GM23338 (cell line): Measurements from ENCODE around the gene INTS2. TPM values are rescaled to one million over a fixed set of nuclear protein-coding genes. Genes with fewer than 3 reads are reported as not detected.

Experiments used
- ATAC-seq: fragments of 200-7000 bp; cut with Tn5 transposase; 3 replicates; pipeline ENCODE4 v1.9.1; 2020
- DNase-seq: peaks from one replicate; pipeline ENCODE4 v3.0.0-alpha.2; 2015; ENCODE audit warnings: low spot score
- H2AFZ ChIP-seq: fragments of 200-600 bp; sonication (generic); 2 replicates; pipeline ENCODE4 v1.8.0; 2016; ENCODE audit warnings: antibody characterized with exemption, mild to moderate bottlenecking, moderate library complexity
- H3F3A ChIP-seq: fragments of 200-600 bp; sonication (generic); replicated peaks from 2 replicates; pipeline ENCODE4 v1.8.0; 2017; ENCODE audit warnings: antibody characterized with exemption, mixed run types, low read depth
- H3K27ac ChIP-seq: fragments of 200-600 bp; sonication (generic); 2 replicates; pipeline ENCODE4 v1.6.1; 2016; ENCODE audit warnings: low read depth
- H3K27me3 ChIP-seq: fragments of 200-600 bp; sonication (generic); 2 replicates; pipeline ENCODE4 v1.8.0; 2016; ENCODE audit warnings: mild to moderate bottlenecking, mixed run types, moderate library complexity; ENCODE audit not compliant: insufficient read depth
- H3K36me3 ChIP-seq: fragments of 200-600 bp; sonication (generic); 2 replicates; pipeline ENCODE4 v1.8.0; 2016; ENCODE audit warnings: mild to moderate bottlenecking; ENCODE audit not compliant: insufficient read depth
- H3K4me1 ChIP-seq: fragments of 200-600 bp; sonication (generic); 2 replicates; pipeline ENCODE4 v1.8.0; 2016; ENCODE audit warnings: mild to moderate bottlenecking, moderate library complexity; ENCODE audit not compliant: insufficient read depth
- H3K4me2 ChIP-seq: fragments of 200-600 bp; sonication (generic); 2 replicates; pipeline ENCODE4 v1.7.1; 2017; ENCODE audit warnings: mixed run types
- H3K4me3 ChIP-seq: fragments of 200-600 bp; sonication (generic); 2 replicates; pipeline ENCODE4 v1.6.1; 2016; ENCODE audit warnings: mixed run types
- H3K79me2 ChIP-seq: fragments of 200-600 bp; sonication (generic); replicated peaks from 2 replicates; pipeline ENCODE4 v1.8.0; 2017; ENCODE audit warnings: mild to moderate bottlenecking; ENCODE audit not compliant: insufficient read depth
- H3K9me2 ChIP-seq: fragments of 200-600 bp; sonication (generic); 2 replicates; pipeline ENCODE4 v1.8.0; 2017; ENCODE audit not compliant: insufficient read depth
- H4K20me1 ChIP-seq: fragments of 200-600 bp; sonication (generic); replicated peaks from 2 replicates; pipeline ENCODE4 v1.8.0; 2017; ENCODE audit warnings: mild to moderate bottlenecking; ENCODE audit not compliant: insufficient read depth
- H3K27ac Mint-ChIP-seq: 2 replicates; pipeline ENCODE4 v1.8.0; 2020; ENCODE audit warnings: inconsistent platforms, mild to moderate bottlenecking, moderate library complexity, mixed read lengths
- H3K27me3 Mint-ChIP-seq: 3 replicates; pipeline ENCODE4 v1.8.0; 2022; ENCODE audit warnings: low read depth, mild to moderate bottlenecking, moderate library complexity, mixed read lengths, inconsistent platforms; ENCODE audit not compliant: insufficient read depth, poor library complexity
- H3K36me3 Mint-ChIP-seq: 3 replicates; pipeline ENCODE4 v1.8.0; 2021; ENCODE audit warnings: low read depth, mild to moderate bottlenecking, inconsistent platforms, moderate library complexity, mixed read lengths
- H3K4me1 Mint-ChIP-seq: 3 replicates; pipeline ENCODE4 v1.8.0; 2020; ENCODE audit warnings: mild to moderate bottlenecking, inconsistent platforms, mixed read lengths
- H3K4me3 Mint-ChIP-seq: 3 replicates; pipeline ENCODE4 v1.8.0; 2021; ENCODE audit warnings: moderate library complexity, mild to moderate bottlenecking, inconsistent platforms, mixed read lengths
- H3K9me3 Mint-ChIP-seq: 3 replicates; pipeline ENCODE4 v1.8.0; 2020; ENCODE audit warnings: moderate library complexity, mild to moderate bottlenecking, inconsistent platforms, mixed read lengths
- CREB1 ChIP-seq: fragments of 250-450 bp; sonication (Bioruptor Pico); IDR thresholded peaks from 2 replicates; pipeline ENCODE4 v1.5.0; 2020; ENCODE audit warnings: low read depth, mild to moderate bottlenecking, moderate library complexity
- CTCF ChIP-seq, 2 experiments: fragments of 200-600 bp in 1 of 2; sonication (generic) in 1 of 2; conservative IDR thresholded peaks; 2 replicates each; pipeline versions ENCODE4 v1.5.1 to v1.6.1; 2016 to 2017; ENCODE audit warnings: antibody characterized with exemption in 2 of 2, low read depth in 2 of 2, mild to moderate bottlenecking in 2 of 2, moderate library complexity in 1 of 2
- EZH2 ChIP-seq: fragments of 200-600 bp; sonication (generic); IDR thresholded peaks from one replicate; pipeline ENCODE4 v1.8.0; 2017; ENCODE audit warnings: antibody characterized with exemption, mild to moderate bottlenecking, low read depth; ENCODE audit not compliant: unreplicated experiment
- EZH2phosphoT487 ChIP-seq: fragments of 200-600 bp; sonication (generic); IDR thresholded peaks from one replicate; pipeline ENCODE4 v1.8.1; 2018; ENCODE audit warnings: antibody characterized with exemption; ENCODE audit not compliant: unreplicated experiment
- JUNB ChIP-seq: IDR thresholded peaks from one replicate; pipeline ENCODE4 v1.6.1; 2016; ENCODE audit warnings: antibody characterized with exemption; ENCODE audit not compliant: unreplicated experiment
- NANOG ChIP-seq: IDR thresholded peaks from 2 replicates; pipeline ENCODE4 v1.6.1; 2016; ENCODE audit warnings: antibody characterized with exemption, borderline replicate concordance
- POLR2AphosphoS5 ChIP-seq: IDR thresholded peaks from 2 replicates; pipeline ENCODE4 v1.6.1; 2016; ENCODE audit warnings: antibody characterized with exemption, low read depth
- REST ChIP-seq: IDR thresholded peaks from one replicate; pipeline ENCODE4 v1.6.1; 2018; ENCODE audit warnings: antibody characterized with exemption; ENCODE audit not compliant: unreplicated experiment
- STAT1 ChIP-seq: IDR thresholded peaks from one replicate; pipeline ENCODE4 v1.6.1; 2016; ENCODE audit warnings: antibody characterized with exemption; ENCODE audit not compliant: unreplicated experiment
- ZNF114 ChIP-seq: fragments of 250-450 bp; sonication (Bioruptor Pico); IDR thresholded peaks from 2 replicates; pipeline ENCODE4 v1.5.0; 2020; ENCODE audit warnings: mild to moderate bottlenecking, moderate library complexity
- ZNF331 ChIP-seq: fragments of 250-450 bp; sonication (Bioruptor Pico); IDR thresholded peaks from 2 replicates; pipeline ENCODE4 v1.5.0; 2020; ENCODE audit warnings: low read depth, mild to moderate bottlenecking, moderate library complexity
- polyA plus RNA-seq: library from polyadenylated mRNA; unstranded; fragments of >200 nt; fragmentation: Nextera tagmentation; extraction: Ambion mirVana; gene quantifications from 2 replicates; pipeline ENCODE4 v1.2.1, GENCODE V29; 2016
- total RNA-seq: library from RNA; depleted of rRNA; stranded (reverse); fragments of >200 nt; shearing (Covaris generic); gene quantifications from 2 replicates; pipeline ENCODE4 v1.2.3, GENCODE V29; 2014
- TF ChIP-seq, protein P1 (sequence below): fragments of 250-450 bp; sonication (Bioruptor Pico); IDR thresholded peaks from 2 replicates; pipeline ENCODE4 v1.5.0; 2020; ENCODE audit warnings: mild to moderate bottlenecking, moderate library complexity
- TF ChIP-seq, protein P2 (sequence below): IDR thresholded peaks from 2 replicates; pipeline ENCODE4 v1.6.1; 2016; ENCODE audit warnings: antibody characterized with exemption

INTS2 gene
- total and polyA plus RNA-seq, 2 experiments from 2014 or later = 5.9 to 31.6 TPM

- no peak overlapping the region for H3K4me3 ChIP-seq
- H3K79me2 ChIP-seq = no peaks in the 10 kb centered on the region
- Mint-ChIP-seq H3K9me3 (no peaks in the 10 kb centered on the region), H3K27me3 (no peaks in the 10 kb centered on the region), H3K36me3 (peaks cover 13% of the 10 kb centered on the region; the same call in 2 of the 3 replicates), H3K27ac (no peak overlapping the region), H3K4me3 (no peak overlapping the region), H3K4me1 (no peaks in the 10 kb centered on the region)
- TF ChIP-seq STAT1 = no peak
- no peak for TF ChIP-seq CTCF (conservative IDR thresholded peaks at IDR 0.05; ENCODE audit: low read depth in 2 of 2)
- TF ChIP-seq CREB1 (CRISPR knock-in tag) = no peak
- TF ChIP-seq EZH2 = no peak
- no peak for TF ChIP-seq REST
- TF ChIP-seq, protein P1, sequence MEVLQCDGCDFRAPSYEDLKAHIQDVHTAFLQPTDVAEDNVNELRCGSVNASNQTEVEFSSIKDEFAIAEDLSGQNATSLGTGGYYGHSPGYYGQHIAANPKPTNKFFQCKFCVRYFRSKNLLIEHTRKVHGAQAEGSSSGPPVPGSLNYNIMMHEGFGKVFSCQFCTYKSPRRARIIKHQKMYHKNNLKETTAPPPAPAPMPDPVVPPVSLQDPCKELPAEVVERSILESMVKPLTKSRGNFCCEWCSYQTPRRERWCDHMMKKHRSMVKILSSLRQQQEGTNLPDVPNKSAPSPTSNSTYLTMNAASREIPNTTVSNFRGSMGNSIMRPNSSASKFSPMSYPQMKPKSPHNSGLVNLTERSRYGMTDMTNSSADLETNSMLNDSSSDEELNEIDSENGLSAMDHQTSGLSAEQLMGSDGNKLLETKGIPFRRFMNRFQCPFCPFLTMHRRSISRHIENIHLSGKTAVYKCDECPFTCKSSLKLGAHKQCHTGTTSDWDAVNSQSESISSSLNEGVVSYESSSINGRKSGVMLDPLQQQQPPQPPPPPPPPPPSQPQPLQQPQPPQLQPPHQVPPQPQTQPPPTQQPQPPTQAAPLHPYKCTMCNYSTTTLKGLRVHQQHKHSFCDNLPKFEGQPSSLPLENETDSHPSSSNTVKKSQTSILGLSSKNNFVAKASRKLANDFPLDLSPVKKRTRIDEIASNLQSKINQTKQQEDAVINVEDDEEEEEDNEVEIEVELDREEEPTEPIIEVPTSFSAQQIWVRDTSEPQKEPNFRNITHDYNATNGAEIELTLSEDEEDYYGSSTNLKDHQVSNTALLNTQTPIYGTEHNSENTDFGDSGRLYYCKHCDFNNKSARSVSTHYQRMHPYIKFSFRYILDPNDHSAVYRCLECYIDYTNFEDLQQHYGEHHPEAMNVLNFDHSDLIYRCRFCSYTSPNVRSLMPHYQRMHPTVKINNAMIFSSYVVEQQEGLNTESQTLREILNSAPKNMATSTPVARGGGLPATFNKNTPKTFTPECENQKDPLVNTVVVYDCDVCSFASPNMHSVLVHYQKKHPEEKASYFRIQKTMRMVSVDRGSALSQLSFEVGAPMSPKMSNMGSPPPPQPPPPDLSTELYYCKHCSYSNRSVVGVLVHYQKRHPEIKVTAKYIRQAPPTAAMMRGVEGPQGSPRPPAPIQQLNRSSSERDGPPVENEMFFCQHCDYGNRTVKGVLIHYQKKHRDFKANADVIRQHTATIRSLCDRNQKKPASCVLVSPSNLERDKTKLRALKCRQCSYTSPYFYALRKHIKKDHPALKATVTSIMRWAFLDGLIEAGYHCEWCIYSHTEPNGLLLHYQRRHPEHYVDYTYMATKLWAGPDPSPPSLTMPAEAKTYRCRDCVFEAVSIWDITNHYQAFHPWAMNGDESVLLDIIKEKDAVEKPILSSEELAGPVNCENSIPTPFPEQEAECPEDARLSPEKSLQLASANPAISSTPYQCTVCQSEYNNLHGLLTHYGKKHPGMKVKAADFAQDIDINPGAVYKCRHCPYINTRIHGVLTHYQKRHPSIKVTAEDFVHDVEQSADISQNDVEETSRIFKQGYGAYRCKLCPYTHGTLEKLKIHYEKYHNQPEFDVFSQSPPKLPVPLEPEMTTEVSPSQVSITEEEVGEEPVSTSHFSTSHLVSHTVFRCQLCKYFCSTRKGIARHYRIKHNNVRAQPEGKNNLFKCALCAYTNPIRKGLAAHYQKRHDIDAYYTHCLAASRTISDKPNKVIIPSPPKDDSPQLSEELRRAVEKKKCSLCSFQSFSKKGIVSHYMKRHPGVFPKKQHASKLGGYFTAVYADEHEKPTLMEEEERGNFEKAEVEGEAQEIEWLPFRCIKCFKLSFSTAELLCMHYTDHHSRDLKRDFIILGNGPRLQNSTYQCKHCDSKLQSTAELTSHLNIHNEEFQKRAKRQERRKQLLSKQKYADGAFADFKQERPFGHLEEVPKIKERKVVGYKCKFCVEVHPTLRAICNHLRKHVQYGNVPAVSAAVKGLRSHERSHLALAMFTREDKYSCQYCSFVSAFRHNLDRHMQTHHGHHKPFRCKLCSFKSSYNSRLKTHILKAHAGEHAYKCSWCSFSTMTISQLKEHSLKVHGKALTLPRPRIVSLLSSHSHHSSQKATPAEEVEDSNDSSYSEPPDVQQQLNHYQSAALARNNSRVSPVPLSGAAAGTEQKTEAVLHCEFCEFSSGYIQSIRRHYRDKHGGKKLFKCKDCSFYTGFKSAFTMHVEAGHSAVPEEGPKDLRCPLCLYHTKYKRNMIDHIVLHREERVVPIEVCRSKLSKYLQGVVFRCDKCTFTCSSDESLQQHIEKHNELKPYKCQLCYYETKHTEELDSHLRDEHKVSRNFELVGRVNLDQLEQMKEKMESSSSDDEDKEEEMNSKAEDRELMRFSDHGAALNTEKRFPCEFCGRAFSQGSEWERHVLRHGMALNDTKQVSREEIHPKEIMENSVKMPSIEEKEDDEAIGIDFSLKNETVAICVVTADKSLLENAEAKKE (CRISPR knock-in tag) = no peak
- no peak for TF ChIP-seq ZNF331 (CRISPR knock-in tag)
- no peak for TF ChIP-seq NANOG
- no peak for TF ChIP-seq JUNB
- TF ChIP-seq ZNF114 (CRISPR knock-in tag) = no peak
- TF ChIP-seq POLR2AphosphoS5 = no peak
- TF ChIP-seq EZH2phosphoT487 = no peak
- TF ChIP-seq, protein P2, sequence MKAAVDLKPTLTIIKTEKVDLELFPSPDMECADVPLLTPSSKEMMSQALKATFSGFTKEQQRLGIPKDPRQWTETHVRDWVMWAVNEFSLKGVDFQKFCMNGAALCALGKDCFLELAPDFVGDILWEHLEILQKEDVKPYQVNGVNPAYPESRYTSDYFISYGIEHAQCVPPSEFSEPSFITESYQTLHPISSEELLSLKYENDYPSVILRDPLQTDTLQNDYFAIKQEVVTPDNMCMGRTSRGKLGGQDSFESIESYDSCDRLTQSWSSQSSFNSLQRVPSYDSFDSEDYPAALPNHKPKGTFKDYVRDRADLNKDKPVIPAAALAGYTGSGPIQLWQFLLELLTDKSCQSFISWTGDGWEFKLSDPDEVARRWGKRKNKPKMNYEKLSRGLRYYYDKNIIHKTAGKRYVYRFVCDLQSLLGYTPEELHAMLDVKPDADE = no peak
- no peak overlapping the region for H3K27ac ChIP-seq
- H2AFZ ChIP-seq = no peak overlapping the region
- no peaks in the 10 kb centered on the region for H3F3A ChIP-seq
- no peaks in the 10 kb centered on the region for H4K20me1 ChIP-seq
- H3K27me3 ChIP-seq = no peaks in the 10 kb centered on the region
- H3K4me2 ChIP-seq = no peak overlapping the region
- DNase-seq (no peak), ATAC-seq (no peak)
- H3K4me1 ChIP-seq = no peaks in the 10 kb centered on the region
- H3K9me2 ChIP-seq = no peaks in the 10 kb centered on the region
- H3K36me3 ChIP-seq = peaks cover 12% of the 10 kb centered on the region
Observed at GRCh38 chr17:61875804-61876203, 52.0 kb downstream of the INTS2 start.
